Measurements from ENCODE around the gene DOCK6. TPM values are rescaled to one million over a fixed set of nuclear protein-coding genes. Genes with fewer than 3 reads are reported as not detected.

The DOCK6 gene
- total RNA-seq, 1 experiment from 2014 or later = 29.4 TPM

DNA sequence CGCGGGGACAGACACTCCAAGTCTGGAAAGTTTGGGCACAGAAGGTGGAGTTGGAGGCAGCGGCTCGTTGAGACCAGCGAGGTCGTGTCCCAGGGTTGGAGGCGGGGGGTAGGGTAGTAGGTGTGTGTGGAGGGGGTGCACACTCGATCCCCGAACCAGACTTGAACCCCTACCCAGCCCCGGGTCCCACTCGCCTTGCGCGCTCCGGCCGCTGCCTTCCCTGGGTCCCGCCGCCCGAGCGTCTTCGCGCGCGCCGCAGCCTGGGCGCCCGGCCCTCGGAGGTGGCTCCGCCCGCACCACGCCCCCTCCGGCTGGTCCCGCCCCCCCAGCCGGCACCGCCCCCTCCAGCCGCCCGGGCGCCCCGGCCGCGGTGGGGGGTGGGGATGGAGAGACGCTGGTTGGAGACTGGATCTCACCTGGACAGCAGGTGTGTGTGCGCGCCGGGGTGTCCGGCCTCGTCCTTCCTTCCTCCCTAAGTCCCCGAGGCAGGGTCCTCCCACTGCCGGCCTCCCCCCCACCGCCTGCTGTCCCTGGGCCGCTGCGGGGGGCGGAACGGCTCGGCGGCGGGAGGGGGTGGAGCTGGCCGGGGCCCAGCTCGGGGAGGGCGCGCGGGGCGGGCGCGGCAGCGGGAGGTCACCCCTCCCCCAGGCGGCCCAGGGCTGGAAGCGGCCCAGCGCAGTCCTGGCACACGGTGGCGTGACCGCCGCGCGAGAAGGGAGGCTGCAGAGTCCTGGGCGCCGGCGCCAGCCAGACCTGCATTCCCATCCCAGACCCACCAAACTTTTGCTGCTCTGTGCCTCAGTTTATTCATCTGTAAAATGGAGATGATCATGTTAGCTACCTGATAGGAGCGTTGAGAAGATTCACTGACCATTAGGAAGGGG is 64.8 kb downstream of the DOCK6 start, which contains the start of gene KANK2:
TSS of gene KANK2 (minus strand) at position 255 of the 884 bp plus-strand sequence. CDS start 3,034 bp downstream, outside the sequence.
- peak within 1 kb of the TSS; percentile 12 for H3K27ac ChIP-seq (ENCODE audit: low read length)
- ChIA-PET CTCF (interaction anchor here (0.5 to 1.0 kb wide), 4 partner anchors 10 to 256 kb away, joined by 3 to 9 read pairs (median 4); no protein-coding TSS in a partner anchor), POLR2A (ENCODE audit: unreplicated experiment) (no interaction called here)
- H3K9me2 ChIP-seq (replicated peaks; ENCODE audit: low read length) = no peaks in the 10 kb centered on the region
- TF ChIP-seq, protein P1, sequence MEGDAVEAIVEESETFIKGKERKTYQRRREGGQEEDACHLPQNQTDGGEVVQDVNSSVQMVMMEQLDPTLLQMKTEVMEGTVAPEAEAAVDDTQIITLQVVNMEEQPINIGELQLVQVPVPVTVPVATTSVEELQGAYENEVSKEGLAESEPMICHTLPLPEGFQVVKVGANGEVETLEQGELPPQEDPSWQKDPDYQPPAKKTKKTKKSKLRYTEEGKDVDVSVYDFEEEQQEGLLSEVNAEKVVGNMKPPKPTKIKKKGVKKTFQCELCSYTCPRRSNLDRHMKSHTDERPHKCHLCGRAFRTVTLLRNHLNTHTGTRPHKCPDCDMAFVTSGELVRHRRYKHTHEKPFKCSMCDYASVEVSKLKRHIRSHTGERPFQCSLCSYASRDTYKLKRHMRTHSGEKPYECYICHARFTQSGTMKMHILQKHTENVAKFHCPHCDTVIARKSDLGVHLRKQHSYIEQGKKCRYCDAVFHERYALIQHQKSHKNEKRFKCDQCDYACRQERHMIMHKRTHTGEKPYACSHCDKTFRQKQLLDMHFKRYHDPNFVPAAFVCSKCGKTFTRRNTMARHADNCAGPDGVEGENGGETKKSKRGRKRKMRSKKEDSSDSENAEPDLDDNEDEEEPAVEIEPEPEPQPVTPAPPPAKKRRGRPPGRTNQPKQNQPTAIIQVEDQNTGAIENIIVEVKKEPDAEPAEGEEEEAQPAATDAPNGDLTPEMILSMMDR (conservative IDR thresholded peaks at IDR 0.05; ENCODE audit: low read depth, low read length) = no peak
- TF ChIP-seq EZH2phosphoT487 (IDR thresholded peaks at IDR 0.05; ENCODE audit: borderline replicate concordance, low read length) = peak; percentile 34; the same call in 1 of the 2 replicates
- ATAC-seq (peak; percentile 81), DNase-seq (peak; percentile 91)
- peak within 1 kb of the TSS; percentile 91 for H2AFZ ChIP-seq (ENCODE audit: low read length)
- H3K36me3 ChIP-seq (ENCODE audit: low read depth, low read length) = peaks cover 12% of the 10 kb centered on the region; the same call in 1 of the 2 replicates
- no peaks in the 10 kb centered on the region for H4K20me1 ChIP-seq (ENCODE audit: low read length)
- H3K4me1 ChIP-seq (ENCODE audit: insufficient read depth, low read length) = peaks cover 18% of the 10 kb centered on the region
- H3K9ac ChIP-seq (ENCODE audit: low read length) = peak within 1 kb of the TSS; percentile 82
- H3K9me3 ChIP-seq (ENCODE audit: low read length) = no peaks in the 10 kb centered on the region
- peak within 1 kb of the TSS; percentile 98 for H3K4me3 ChIP-seq (ENCODE audit: low read length)
- BruUV-seq (replicated peaks) = no TSS peak
- H3K79me2 ChIP-seq (ENCODE audit: low read length) = peaks cover 19% of the 10 kb centered on the region
- H3K27me3 ChIP-seq (ENCODE audit: low read length) = no peaks in the 10 kb centered on the region
- intact Hi-C loops (cut with micrococcal nuclease) = loop anchor here (1.0 to 2.0 kb wide), 2 partner anchors 29 to 59 kb away; no protein-coding TSS in a partner anchor
- H3K4me2 ChIP-seq (ENCODE audit: low read length) = peak within 1 kb of the TSS; percentile 100
- H3F3A ChIP-seq (ENCODE audit: low read length, unreplicated experiment) = no peaks in the 10 kb centered on the region

DNA sequence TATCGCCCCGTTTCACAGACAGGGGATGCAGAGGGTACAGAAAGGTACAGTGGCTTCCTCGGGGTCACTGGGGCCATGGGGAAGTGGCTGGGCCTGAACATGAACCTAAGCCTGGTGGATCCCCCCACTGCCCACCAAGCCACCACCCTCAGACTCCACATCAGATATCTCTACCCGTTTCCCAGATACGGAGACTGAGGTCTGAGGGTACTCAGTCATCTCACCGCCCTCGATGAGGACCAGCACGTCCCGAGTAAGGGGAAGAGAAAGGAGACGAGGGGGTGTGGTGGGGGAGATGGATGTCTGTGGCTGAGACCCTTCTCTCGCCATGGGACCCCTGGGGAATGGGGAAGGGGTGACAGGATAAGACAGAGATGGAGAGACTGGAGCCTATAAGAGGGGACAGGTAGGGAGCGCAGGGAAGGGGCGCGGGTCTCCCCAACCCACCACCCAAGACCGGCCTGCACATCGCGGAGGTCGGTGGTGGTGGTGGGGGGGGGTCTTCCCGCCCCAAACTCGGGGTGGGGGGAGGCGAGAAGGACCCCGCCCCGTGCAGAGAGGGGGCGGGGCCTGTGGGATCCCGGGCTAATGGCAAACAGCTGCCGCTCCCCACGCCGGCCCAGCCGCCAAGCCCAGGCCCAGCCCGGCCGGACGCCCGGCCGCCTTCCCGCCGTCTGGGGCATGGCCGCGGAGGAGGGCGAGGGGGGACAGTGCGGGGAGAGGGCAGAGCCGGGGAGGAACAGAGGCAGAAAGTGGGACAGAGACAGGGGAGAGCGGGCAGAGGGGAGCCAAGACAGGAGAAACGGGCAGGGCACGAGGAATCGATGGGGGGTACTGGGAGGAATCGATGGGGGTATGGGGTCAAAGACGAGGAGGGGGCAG is 65.7 kb downstream of the DOCK6 start:
- TF ChIP-seq, protein P1 (conservative IDR thresholded peaks at IDR 0.05; ENCODE audit: low read depth, low read length) = no peak
- no peak for TF ChIP-seq EZH2 (IDR thresholded peaks at IDR 0.05; ENCODE audit: low read length, unreplicated experiment)
- no peak for TF ChIP-seq EZH2phosphoT487 (IDR thresholded peaks at IDR 0.05; ENCODE audit: borderline replicate concordance, low read length)
- Histone ChIP-seq H3K36me3 (ENCODE audit: low read depth, low read length) (peaks cover 18% of the 10 kb centered on the region), H3K79me2 (ENCODE audit: low read length) (peaks cover 19% of the 10 kb centered on the region), H4K20me1 (ENCODE audit: low read length) (no peaks in the 10 kb centered on the region), H3F3A (ENCODE audit: low read length, unreplicated experiment) (no peaks in the 10 kb centered on the region), H3K27ac (ENCODE audit: low read length) (no peak overlapping the region), H3K4me2 (ENCODE audit: low read length) (peak overlapping the region; percentile 100), H3K9ac (ENCODE audit: low read length) (peak overlapping the region; percentile 82), H3K27me3 (ENCODE audit: low read length) (no peaks in the 10 kb centered on the region), H3K4me1 (ENCODE audit: insufficient read depth, low read length) (peaks cover 18% of the 10 kb centered on the region), H3K9me3 (ENCODE audit: low read length) (no peaks in the 10 kb centered on the region), H3K9me2 (replicated peaks; ENCODE audit: low read length) (no peaks in the 10 kb centered on the region), H2AFZ (ENCODE audit: low read length) (peak overlapping the region; percentile 91), H3K4me3 (ENCODE audit: low read length) (peak overlapping the region; percentile 98)
- ChIA-PET CTCF (no interaction called here), POLR2A (ENCODE audit: unreplicated experiment) (interaction anchor here (0.6 kb wide), 1 partner anchor 239 kb away, joined by 5 read pairs; the partner anchor contains the start of gene PRKCSH)
- ATAC-seq (peak; percentile 43), DNase-seq (peak; percentile 37)
- intact Hi-C loops (cut with micrococcal nuclease) = loop anchor here (1.0 to 2.0 kb wide), 2 partner anchors 28 to 58 kb away; no protein-coding TSS in a partner anchor
- TSS peak; percentile 34 for BruUV-seq (replicated peaks)

Measured in PC-3 (cell line).